ENCODE data around the gene HFM1.

DNA sequence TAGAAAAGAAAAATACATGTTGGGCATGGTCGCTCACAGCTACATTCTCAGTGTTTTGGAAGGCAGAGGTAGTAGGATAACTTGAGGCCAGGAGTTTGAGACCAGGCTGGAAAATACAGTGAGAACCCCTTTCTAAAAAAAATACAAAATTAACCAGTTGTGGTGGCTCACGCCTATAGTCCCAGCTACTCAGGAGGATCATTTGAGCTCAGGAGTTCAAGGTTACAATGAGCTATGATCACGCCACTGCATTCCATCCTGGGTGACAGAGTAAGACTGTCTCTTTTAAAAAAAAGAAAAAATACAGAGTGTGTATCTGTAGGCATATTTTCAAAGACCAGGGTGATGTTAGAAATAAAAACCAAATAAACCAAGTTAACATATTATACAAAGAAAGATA is 57.8 kb downstream of the HFM1 start:
- TF ChIP-seq POLR2AphosphoS5 (IDR thresholded peaks at IDR 0.05) (no peak), POLR2A (IDR thresholded peaks at IDR 0.05) (no peak), EP300 (IDR thresholded peaks at IDR 0.05) (no peak)
- TF ChIP-seq, protein P1, sequence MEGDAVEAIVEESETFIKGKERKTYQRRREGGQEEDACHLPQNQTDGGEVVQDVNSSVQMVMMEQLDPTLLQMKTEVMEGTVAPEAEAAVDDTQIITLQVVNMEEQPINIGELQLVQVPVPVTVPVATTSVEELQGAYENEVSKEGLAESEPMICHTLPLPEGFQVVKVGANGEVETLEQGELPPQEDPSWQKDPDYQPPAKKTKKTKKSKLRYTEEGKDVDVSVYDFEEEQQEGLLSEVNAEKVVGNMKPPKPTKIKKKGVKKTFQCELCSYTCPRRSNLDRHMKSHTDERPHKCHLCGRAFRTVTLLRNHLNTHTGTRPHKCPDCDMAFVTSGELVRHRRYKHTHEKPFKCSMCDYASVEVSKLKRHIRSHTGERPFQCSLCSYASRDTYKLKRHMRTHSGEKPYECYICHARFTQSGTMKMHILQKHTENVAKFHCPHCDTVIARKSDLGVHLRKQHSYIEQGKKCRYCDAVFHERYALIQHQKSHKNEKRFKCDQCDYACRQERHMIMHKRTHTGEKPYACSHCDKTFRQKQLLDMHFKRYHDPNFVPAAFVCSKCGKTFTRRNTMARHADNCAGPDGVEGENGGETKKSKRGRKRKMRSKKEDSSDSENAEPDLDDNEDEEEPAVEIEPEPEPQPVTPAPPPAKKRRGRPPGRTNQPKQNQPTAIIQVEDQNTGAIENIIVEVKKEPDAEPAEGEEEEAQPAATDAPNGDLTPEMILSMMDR (IDR thresholded peaks at IDR 0.05), result no peak
